ENCODE data around the gene TRPC1.

The TRPC1 gene

GRCh38 chr3:142857056-142857455, 133.2 kb downstream of the TRPC1 start:
- H3K36me3 ChIP-seq: no peaks in the 10 kb centered on the region
- no peaks in the 10 kb centered on the region for H3K27me3 ChIP-seq
- peak; percentile 52 for TF ChIP-seq CTCF (IDR thresholded peaks at IDR 0.05; ENCODE audit: low read depth, low read length)
- H3K4me3 ChIP-seq (ENCODE audit: low read depth, low read length): no peak overlapping the region
- H3K4me1 ChIP-seq: no peaks in the 10 kb centered on the region; the same call in 1 of the 2 replicates
- H3K9me3 ChIP-seq: no peaks in the 10 kb centered on the region
- peak; percentile 67 for DNase-seq

All from BE2C (cell line).